ENCODE results near the gene SRRM4. TPM values are rescaled to one million over a fixed set of nuclear protein-coding genes. Genes with fewer than 3 reads are reported as not detected.

SRRM4 gene
- total and polyA plus RNA-seq, 10 donors: under 0.01 TPM; not detected in 8

DNA sequence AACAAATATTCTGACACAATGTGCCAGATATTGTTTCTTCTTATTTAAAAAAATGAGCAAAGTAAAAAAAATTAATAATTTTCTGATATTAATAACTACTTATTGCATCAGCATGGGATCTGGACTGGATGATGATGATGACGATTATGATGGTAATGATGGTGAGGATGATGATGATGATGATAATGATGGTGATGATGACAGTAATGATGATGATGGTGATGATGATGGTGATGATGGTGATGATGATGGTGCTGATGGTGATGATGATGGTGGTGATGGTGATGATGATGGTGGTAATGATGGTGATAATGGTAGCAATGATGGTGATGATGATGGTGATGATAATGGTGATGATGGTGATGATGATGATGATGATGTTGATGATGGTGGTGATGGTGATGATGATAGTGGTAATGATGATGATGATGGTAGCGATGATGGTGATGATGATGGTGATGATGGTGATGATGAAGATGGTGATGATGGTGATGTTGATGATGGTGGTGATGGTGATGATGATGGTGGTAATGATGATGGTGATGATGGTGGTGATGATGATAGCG lies 94.0 kb downstream of the SRRM4 start:
- no peaks in the 10 kb centered on the region for H3K36me3 ChIP-seq
- no peaks in the 10 kb centered on the region for H3K4me1 ChIP-seq
- no peak overlapping the region for H3K27ac ChIP-seq
- WGBS, 5 donors: 45 to 88% (median 70%) methylated on average over 3 of the region's 3 CpGs
- H3K9me3 ChIP-seq: no peaks in the 10 kb centered on the region
- TF ChIP-seq CTCF (IDR thresholded peaks at IDR 0.05 in 8 of 11, conservative IDR thresholded peaks at IDR 0.05 in 3 of 11): no peak
- TF ChIP-seq POLR2A (IDR thresholded peaks at IDR 0.05): no peak
- no peak for TF ChIP-seq POLR2AphosphoS5 (IDR thresholded peaks at IDR 0.05)
- H3K4me3 ChIP-seq: no peak overlapping the region
- no peak for DNase-seq
- intact Hi-C loops (cut with DNase I; ENCODE audit: low total_unique reads): no loop called here
- peaks cover 0 to 14% (median 0%) of the 10 kb centered on the region in 7 donors for H3K27me3 ChIP-seq (replicated peaks in 1 of 7)

DNA sequence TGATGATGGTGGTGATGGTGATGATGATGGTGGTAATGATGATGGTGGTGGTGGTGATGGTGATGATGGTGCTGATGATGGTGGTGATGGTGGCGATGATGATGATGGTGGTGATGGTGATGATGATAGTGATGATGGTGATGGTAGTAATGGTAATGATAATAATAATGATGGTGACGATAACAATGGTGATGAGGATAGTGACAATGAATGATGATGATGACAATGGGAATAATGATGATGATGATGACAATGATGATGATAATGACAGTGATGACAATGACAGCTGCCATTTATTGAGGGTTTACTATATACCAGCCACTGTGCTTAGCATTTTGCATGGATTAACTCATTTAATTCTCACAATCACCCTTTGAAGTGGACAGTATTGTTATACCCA lies 94.6 kb downstream of the SRRM4 start:
- TF ChIP-seq POLR2AphosphoS5 (IDR thresholded peaks at IDR 0.05) (no peak), CTCF (IDR thresholded peaks at IDR 0.05 in 8 of 11, conservative IDR thresholded peaks at IDR 0.05 in 3 of 11) (no peak), POLR2A (IDR thresholded peaks at IDR 0.05) (no peak)
- intact Hi-C loops (cut with DNase I; ENCODE audit: low total_unique reads): no loop called here
- Histone ChIP-seq H3K9me3 (no peaks in the 10 kb centered on the region), H3K36me3 (no peaks in the 10 kb centered on the region), H3K27me3 (replicated peaks in 1 of 7) (peaks cover 0 to 12% (median 0%) of the 10 kb centered on the region in 7 donors), H3K4me1 (no peaks in the 10 kb centered on the region), H3K27ac (no peak overlapping the region), H3K4me3 (no peak overlapping the region)
- WGBS, 5 donors: 90 to 97% (median 95%) methylated on average over 2 of the region's 2 CpGs
- no peak for DNase-seq

DNA sequence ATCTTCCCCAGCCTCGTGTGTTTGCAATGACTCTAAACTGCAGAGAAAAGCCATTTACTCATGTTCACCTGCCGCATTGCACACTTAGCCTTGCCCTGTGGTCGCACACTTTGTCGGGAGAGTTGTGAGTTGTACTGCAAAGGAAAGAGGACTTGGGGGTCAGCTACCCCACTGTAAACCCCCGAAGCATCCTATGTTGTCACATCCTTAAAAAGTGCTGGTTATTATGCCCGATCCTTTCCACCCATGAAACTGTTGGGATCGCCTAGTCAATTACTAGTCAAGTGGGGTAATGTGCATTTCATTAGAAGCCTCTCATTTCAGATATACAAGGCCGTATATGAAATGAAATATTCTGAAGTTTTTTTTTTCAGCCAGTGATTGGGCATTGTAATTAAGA lies 98.2 kb downstream of the SRRM4 start:
- H3K9me3 ChIP-seq: no peaks in the 10 kb centered on the region
- no peak overlapping the region for H3K27ac ChIP-seq
- H3K36me3 ChIP-seq: no peaks in the 10 kb centered on the region
- DNase-seq: no peak
- intact Hi-C loops (cut with DNase I; ENCODE audit: low total_unique reads): no loop called here
- WGBS, 5 donors: 77 to 87% (median 84%) methylated on average over 8 of the region's 8 CpGs
- no peak overlapping the region for H3K4me3 ChIP-seq
- H3K4me1 ChIP-seq: no peaks in the 10 kb centered on the region
- H3K27me3 ChIP-seq (replicated peaks in 1 of 7): peaks cover 0 to 19% (median 0%) of the 10 kb centered on the region in 7 donors
- no peak for TF ChIP-seq POLR2AphosphoS5 (IDR thresholded peaks at IDR 0.05)
- TF ChIP-seq CTCF (IDR thresholded peaks at IDR 0.05 in 8 of 11, conservative IDR thresholded peaks at IDR 0.05 in 3 of 11): no peak
- TF ChIP-seq POLR2A (IDR thresholded peaks at IDR 0.05): no peak

DNA sequence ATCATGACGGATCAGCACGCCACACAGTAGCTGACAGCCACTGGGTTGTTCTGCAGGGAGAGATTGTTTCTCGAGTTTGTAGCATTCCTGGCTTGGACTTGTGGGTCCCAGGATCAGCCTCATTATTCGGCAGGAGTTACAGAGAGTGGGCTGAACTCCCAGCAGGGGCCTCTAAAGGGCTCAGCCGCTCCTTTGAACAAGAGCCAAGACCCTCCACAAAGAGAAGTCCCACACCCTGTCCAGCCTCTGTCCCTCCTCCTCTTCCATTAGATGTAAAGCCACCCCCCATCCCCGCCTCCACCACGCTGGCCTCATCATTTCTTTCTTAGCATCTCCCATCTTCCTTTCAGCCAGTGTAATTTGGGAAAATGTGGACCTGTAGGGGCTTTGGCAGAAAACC lies 100.7 kb downstream of the SRRM4 start:
- TF ChIP-seq CTCF (IDR thresholded peaks at IDR 0.05 in 8 of 11, conservative IDR thresholded peaks at IDR 0.05 in 3 of 11) (no peak), POLR2AphosphoS5 (IDR thresholded peaks at IDR 0.05) (no peak), POLR2A (IDR thresholded peaks at IDR 0.05) (no peak)
- no peaks in the 10 kb centered on the region for H3K4me1 ChIP-seq
- no peaks in the 10 kb centered on the region for H3K9me3 ChIP-seq
- 44 to 72% (median 65%) methylated on average over 7 of the region's 7 CpGs for WGBS, 5 donors
- H3K4me3 ChIP-seq: no peak overlapping the region
- intact Hi-C loops (cut with DNase I; ENCODE audit: low total_unique reads): no loop called here
- no peak for DNase-seq
- H3K27me3 ChIP-seq (replicated peaks in 1 of 7): peaks cover 0 to 41% (median 0%) of the 10 kb centered on the region in 7 donors
- no peak overlapping the region for H3K27ac ChIP-seq
- H3K36me3 ChIP-seq: no peaks in the 10 kb centered on the region
